DND-41 (cell line): ENCODE measurements around the gene UMPS.

ENCODE experiments used
- EZH2 ChIP-seq: IDR thresholded peaks from 3 replicates; pipeline ENCODE4 v1.6.1; 2012; ENCODE audit warnings: borderline replicate concordance, low read depth, mild to moderate bottlenecking, moderate library complexity, low read length, inconsistent platforms; ENCODE audit not compliant: severe bottlenecking
- TF ChIP-seq, protein P1 (sequence below): IDR thresholded peaks from 2 replicates; pipeline ENCODE4 v1.5.1; 2012; ENCODE audit warnings: borderline replicate concordance, low read length, moderate library complexity, mild to moderate bottlenecking; ENCODE audit not compliant: poor library complexity, severe bottlenecking; ENCODE audit errors: extremely low read depth

DNA sequence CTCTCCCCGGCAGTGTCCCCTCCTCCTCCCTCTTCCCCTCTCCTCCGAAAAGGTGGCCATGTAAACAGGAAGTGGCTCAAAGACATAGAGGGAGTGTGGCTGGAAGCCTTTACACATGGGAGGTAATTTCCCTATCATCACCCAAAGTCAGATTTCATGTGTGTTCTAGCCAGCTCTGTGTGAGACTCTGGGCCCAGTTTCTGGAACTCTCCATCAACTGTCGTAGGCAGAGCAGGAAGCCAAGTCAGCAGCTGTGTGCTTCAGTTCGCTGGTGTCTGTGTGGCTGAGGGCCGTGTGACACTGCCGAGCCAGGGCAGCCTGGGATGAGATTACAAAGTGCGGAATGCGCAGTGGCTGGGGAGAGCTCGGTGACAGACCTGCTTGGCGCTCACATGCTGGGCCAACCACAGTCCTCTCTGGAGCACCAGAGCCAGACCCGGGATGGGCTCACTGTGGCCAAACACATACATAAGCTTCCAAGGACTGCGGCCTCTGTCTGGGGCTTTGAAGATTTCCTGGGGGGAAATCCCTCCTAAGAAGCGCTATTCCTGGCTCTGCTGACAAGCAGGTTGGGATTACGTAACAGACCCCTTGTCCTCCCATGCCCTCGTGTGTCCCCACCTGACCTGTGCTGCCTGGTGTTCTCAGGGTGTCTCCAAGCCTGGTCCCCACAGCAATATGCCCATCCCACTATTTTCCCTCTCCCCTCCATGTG is 50.7 kb downstream of the UMPS start:
- TF ChIP-seq, protein P1, sequence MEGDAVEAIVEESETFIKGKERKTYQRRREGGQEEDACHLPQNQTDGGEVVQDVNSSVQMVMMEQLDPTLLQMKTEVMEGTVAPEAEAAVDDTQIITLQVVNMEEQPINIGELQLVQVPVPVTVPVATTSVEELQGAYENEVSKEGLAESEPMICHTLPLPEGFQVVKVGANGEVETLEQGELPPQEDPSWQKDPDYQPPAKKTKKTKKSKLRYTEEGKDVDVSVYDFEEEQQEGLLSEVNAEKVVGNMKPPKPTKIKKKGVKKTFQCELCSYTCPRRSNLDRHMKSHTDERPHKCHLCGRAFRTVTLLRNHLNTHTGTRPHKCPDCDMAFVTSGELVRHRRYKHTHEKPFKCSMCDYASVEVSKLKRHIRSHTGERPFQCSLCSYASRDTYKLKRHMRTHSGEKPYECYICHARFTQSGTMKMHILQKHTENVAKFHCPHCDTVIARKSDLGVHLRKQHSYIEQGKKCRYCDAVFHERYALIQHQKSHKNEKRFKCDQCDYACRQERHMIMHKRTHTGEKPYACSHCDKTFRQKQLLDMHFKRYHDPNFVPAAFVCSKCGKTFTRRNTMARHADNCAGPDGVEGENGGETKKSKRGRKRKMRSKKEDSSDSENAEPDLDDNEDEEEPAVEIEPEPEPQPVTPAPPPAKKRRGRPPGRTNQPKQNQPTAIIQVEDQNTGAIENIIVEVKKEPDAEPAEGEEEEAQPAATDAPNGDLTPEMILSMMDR: no peak
- TF ChIP-seq EZH2: no peak
